Cardiac fibroblast (primary cell): ENCODE results near the gene RPE.

Source experiments
- DNase-seq, 2 donors: peaks; one replicate each; pipeline versions ENCODE4 v3.0.0 to v3.0.0-alpha.2; 2010; ENCODE audit warnings: low read depth in 2 of 2
- H3K4me3 ChIP-seq, 2 donors: replicated peaks in 1 of 2; 1 replicate in 1 of 2; 2 replicates in 1 of 2; pipeline ENCODE4 v1.5.1; 2011; ENCODE audit warnings: low read depth in 2 of 2, low read length in 2 of 2, mild to moderate bottlenecking in 2 of 2, moderate library complexity in 1 of 2
- TF ChIP-seq, protein P1 (sequence below): IDR thresholded peaks from one replicate; pipeline ENCODE4 v1.5.1; 2011; ENCODE audit warnings: low read depth, mild to moderate bottlenecking, low read length, inconsistent platforms

Gene RPE

DNA sequence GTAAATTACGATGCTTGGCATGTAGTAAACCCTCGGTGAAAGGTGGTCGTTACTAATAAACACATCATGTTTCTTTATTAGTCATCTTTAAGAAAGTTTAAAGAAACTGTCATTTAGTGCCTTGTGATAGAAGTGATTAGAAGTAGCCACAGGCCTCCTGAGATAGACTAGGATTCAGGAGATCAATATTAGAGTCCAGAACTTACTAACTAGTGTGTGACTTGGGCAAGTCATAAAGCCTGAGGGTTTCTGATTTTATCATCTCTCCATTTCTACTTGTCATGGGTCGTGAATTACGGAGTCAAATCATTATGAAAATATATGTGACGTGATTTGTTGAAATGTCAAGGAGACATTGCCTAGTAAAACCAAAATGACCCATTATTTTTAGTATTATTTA, 6.7 kb downstream of the RPE start:
- TF ChIP-seq, protein P1, sequence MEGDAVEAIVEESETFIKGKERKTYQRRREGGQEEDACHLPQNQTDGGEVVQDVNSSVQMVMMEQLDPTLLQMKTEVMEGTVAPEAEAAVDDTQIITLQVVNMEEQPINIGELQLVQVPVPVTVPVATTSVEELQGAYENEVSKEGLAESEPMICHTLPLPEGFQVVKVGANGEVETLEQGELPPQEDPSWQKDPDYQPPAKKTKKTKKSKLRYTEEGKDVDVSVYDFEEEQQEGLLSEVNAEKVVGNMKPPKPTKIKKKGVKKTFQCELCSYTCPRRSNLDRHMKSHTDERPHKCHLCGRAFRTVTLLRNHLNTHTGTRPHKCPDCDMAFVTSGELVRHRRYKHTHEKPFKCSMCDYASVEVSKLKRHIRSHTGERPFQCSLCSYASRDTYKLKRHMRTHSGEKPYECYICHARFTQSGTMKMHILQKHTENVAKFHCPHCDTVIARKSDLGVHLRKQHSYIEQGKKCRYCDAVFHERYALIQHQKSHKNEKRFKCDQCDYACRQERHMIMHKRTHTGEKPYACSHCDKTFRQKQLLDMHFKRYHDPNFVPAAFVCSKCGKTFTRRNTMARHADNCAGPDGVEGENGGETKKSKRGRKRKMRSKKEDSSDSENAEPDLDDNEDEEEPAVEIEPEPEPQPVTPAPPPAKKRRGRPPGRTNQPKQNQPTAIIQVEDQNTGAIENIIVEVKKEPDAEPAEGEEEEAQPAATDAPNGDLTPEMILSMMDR, result no peak
- H3K4me3 ChIP-seq, result no peak overlapping the region
- no peak for DNase-seq

DNA sequence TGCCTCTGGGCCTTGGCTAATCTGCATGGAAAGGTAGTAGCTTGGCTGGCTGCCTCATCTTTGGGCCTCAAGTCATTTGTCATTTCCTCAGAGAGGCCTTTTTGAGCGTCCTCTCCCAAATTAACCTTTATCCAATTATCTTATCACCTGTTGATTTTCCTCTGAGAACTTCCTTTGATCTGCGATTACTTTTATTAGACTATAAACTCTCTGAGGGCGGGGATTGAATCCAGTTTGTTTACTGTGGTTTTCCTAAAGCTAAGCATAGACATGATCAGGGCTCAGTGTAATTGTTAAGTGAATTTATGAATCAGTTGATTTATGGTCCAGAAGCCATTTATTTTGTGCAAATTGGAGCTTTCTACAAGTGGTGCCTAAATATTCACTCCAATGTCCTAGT, 7.5 kb downstream of the RPE start:
- TF ChIP-seq, protein P1, result no peak
- DNase-seq, result no peak

DNA sequence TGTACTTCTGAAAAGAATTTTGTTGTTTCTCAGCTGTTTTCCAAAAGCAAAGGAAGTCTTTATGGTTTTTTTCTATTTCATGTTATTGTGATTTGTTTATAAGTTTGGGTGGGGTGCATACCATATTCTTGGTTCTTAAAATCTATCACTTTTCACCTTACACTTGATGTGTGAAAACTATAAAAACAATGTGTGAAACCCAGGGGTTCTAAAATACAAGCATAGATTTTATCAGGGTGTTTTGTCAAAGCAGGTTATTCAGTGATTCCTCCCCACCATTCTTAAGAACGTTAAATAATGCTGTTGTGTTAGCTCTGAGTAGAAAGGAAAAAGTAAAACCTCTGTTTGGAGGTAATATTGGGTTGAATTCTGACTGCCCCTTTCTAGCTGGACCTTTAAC, 17.7 kb downstream of the RPE start:
- TF ChIP-seq, protein P1, result no peak
- H3K4me3 ChIP-seq, result no peak overlapping the region
- DNase-seq, result no peak

More for the DNA sequence above, 7.5 kb downstream of the RPE start:
- H3K4me3 ChIP-seq, result no peak overlapping the region

DNA sequence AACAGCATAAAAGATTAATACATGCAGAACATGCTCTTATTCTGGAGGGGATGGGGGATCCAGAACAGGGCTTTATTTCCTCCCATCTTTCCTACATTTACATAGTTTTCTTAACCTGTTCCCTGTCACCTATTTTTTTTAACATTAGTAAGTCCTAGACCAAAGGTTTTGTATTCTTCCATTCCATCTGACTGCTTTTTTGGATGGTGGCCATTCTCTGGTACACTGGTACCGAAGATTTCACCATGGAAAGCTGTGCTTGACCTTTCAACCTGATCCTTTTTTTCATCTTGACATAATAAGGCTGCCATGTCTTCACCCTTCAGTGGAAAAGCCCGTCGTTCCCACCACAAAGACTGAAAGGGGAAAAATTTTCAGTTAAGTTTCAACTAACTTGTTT, 20.4 kb downstream of the RPE start:
- no peak for DNase-seq
- no peak overlapping the region for H3K4me3 ChIP-seq
- TF ChIP-seq, protein P1, result no peak

DNA sequence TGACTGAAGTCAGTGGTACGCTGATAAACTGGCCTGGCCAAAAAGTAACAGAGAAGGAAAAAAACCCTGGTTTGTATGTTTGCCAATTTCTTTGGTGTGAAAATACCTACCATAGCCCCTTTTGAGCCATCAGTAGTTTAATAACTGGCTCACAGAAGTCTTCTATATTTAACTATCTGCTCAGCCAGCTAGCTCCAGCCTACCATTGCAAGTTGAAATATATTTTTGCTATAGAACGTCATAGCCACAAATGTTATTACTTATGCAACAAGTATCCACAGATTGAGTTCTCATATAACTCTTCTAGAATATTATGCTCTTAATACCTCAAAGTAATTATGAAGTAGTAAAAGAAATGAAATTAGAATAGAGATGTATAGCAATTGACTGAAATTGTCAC, 25.2 kb downstream of the RPE start:
- DNase-seq, result no peak
- TF ChIP-seq, protein P1, result no peak
- H3K4me3 ChIP-seq, result no peak overlapping the region

DNA sequence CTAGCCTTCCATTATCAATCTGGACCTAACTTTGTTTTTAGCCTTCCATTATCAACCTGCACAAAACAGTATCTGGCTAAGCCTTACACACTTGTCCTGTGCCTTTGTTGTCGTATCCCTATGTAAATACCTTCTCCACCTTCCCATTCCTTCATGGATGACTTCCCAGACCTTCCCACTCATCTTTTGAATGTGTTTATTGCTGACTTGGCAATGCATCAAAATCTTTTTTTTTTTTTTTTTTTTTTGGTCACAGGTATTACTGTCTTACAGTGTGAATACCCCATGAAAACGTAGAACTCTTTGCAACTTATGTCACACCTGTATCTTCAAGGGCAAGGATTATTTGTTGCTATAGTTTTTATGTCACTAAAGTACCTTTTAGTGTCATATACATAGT, 25.7 kb downstream of the RPE start:
- TF ChIP-seq, protein P1, result no peak
- no peak for DNase-seq
- H3K4me3 ChIP-seq, result no peak overlapping the region

DNA sequence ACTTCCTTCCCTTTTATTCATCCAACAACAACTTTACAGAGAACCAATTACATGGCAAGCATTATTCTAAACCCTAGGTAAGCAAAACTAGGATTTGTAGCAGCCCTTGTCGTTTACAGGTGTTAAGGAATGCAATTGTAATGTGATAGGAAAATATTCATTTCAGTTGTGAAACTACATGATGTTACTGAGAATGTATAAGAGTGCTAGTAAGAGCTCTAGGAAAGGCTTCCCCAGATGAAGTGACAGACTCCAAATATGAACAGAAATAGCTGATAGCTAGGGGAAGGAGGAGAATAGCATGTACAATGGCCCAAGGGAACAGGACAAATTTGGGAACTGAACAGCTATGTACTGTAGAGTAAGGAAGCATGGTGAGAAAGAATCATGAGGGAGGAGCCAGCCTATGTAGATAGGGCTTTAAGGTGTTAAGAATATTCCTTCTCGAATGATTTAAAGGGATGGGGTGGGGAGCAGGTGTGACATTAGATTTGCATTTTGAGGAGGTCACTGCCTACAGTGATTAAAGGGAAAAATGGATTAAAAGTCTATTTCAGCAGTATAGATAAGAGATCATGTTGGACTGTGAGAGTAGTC, 31.7 kb downstream of the RPE start:
- TF ChIP-seq, protein P1, result no peak
- H3K4me3 ChIP-seq, result no peak overlapping the region
- DNase-seq, result no peak
